K562 (cell line): Measurements from ENCODE around the gene SUPT5H. TPM values are rescaled to one million over a fixed set of nuclear protein-coding genes. Genes with fewer than 3 reads are reported as not detected.

Experiments used
- ARNT ChIP-seq, 2 experiments: fragments of 450-650 bp; IDR thresholded peaks; 2 replicates each; pipeline ENCODE4 v1.6.1; 2016; ENCODE audit warnings: mild to moderate bottlenecking in 1 of 2
- FOXJ2 ChIP-seq: fragments of 200-800 bp; sonication (Bioruptor generic); IDR thresholded peaks from 2 replicates; pipeline ENCODE4 v1.6.1; 2016; ENCODE audit warnings: missing genetic modification characterization, missing compliant biosample characterization
- FOXM1 ChIP-seq, 2 experiments: fragments of 450-650 bp in 1 of 2; sonication (generic) in 1 of 2; formaldehyde crosslinking in 1 of 2; IDR thresholded peaks; 2 replicates each; pipeline versions ENCODE4 v1.6.1 to v1.9.0; 2017 to 2022; ENCODE audit warnings: low read depth in 2 of 2, mild to moderate bottlenecking in 2 of 2, missing genetic modification reagents in 1 of 2, moderate library complexity in 1 of 2
- HDAC2 ChIP-seq: fragments of 450-650 bp; IDR thresholded peaks from 2 replicates; pipeline ENCODE4 v1.6.1; 2016; ENCODE audit warnings: mild to moderate bottlenecking
- KLF6 ChIP-seq: fragments of 250-450 bp; sonication (Bioruptor Pico); IDR thresholded peaks from 2 replicates; pipeline ENCODE4 v1.4.0; 2020; ENCODE audit warnings: mild to moderate bottlenecking, moderate library complexity, borderline replicate concordance
- MAFG ChIP-seq: fragments of 450-650 bp; conservative IDR thresholded peaks from 2 replicates; pipeline ENCODE4 v1.6.1; 2016; ENCODE audit warnings: missing genetic modification characterization, missing compliant biosample characterization
- NFIC ChIP-seq: fragments of 450-650 bp; IDR thresholded peaks from 2 replicates; pipeline ENCODE4 v1.6.1; 2017; ENCODE audit warnings: mild to moderate bottlenecking, inconsistent platforms
- OTX1 ChIP-seq: fragments of 450-650 bp; formaldehyde crosslinking; IDR thresholded peaks from 2 replicates; pipeline ENCODE4 v1.4.0; 2022; ENCODE audit warnings: mild to moderate bottlenecking
- RBM39 ChIP-seq: fragments of 200-400 bp; formaldehyde crosslinking; optimal IDR thresholded peaks from 2 replicates; pipeline ENCODE3; 2018; ENCODE audit warnings: low read depth, low read length
- SNRNP70 ChIP-seq: fragments of 200-400 bp; formaldehyde crosslinking; optimal IDR thresholded peaks from 2 replicates; pipeline ENCODE3; 2017; ENCODE audit warnings: low read depth, low read length
- TAF9B ChIP-seq: fragments of 450-650 bp; IDR thresholded peaks from 2 replicates; pipeline ENCODE4 v1.6.1; 2018; ENCODE audit warnings: mild to moderate bottlenecking; ENCODE audit not compliant: partially characterized antibody
- ZNF146 ChIP-seq: IDR thresholded peaks from one replicate; pipeline ENCODE4 v1.6.1; 2018; ENCODE audit warnings: missing compliant biosample characterization; ENCODE audit not compliant: unreplicated experiment
- ZNF316 ChIP-seq: fragments of 450-650 bp; IDR thresholded peaks from 2 replicates; pipeline ENCODE4 v1.6.1; 2016
- ZNF77 ChIP-seq: fragments of 250-450 bp; sonication (Bioruptor Pico); IDR thresholded peaks from 2 replicates; pipeline ENCODE4 v1.5.0; 2020
- polyA plus RNA-seq, 8 experiments: library from polyadenylated mRNA; depleted of rRNA in 4 of 8; stranded (reverse) in 5 of 8; unstranded in 3 of 8; fragments of >200 nt; fragmentation: Nextera tagmentation in 2 of 8; fragmentation: Illumina TruSeq in 1 of 8; extraction: Ambion mirVana in 2 of 8; extraction: Trizol in 1 of 8; gene quantifications; 2 replicates each; pipeline versions ENCODE4 v1.2.1 to v1.2.3, GENCODE V29; 2011 to 2014; ENCODE audit warnings: inconsistent platforms in 1 of 8, missing spikeins in 1 of 8
- total RNA-seq, 7 experiments: library from RNA; depleted of rRNA in 6 of 7; stranded (reverse); fragments of >200 nt in 6 of 7; fragmentation: Illumina TruSeq in 2 of 7; extraction: Trizol in 2 of 7; gene quantifications; 2 replicates each; pipeline versions ENCODE4 v1.2.1 to v1.2.3, GENCODE V29; 2011 to 2021; ENCODE audit warnings: low replicate concordance in 1 of 7
- TF ChIP-seq, protein P1 (sequence below): fragments of 250-450 bp; sonication (Bioruptor Pico); IDR thresholded peaks from 2 replicates; pipeline ENCODE4 v1.5.0; 2020; ENCODE audit warnings: mild to moderate bottlenecking, borderline replicate concordance
- TF ChIP-seq, protein P2 (sequence below): sonication (generic); formaldehyde crosslinking; IDR thresholded peaks from 2 replicates; pipeline ENCODE4 v1.8.1; 2023; ENCODE audit warnings: mild to moderate bottlenecking, missing genetic modification reagents, moderate library complexity
- TF ChIP-seq, protein P3 (sequence below): fragments of 450-650 bp; formaldehyde crosslinking; IDR thresholded peaks from 2 replicates; pipeline ENCODE4 v1.4.0; 2022; ENCODE audit warnings: missing genetic modification characterization
- TF ChIP-seq, protein P4 (sequence below): fragments of 150-350 bp; IDR thresholded peaks from 2 replicates; pipeline ENCODE4 v1.6.1; 2014; ENCODE audit warnings: low read depth, mild to moderate bottlenecking, low read length, borderline replicate concordance
- TF ChIP-seq, protein P5 (sequence below): fragments of 450-650 bp; IDR thresholded peaks from 2 replicates; pipeline ENCODE4 v1.6.1; 2016; ENCODE audit warnings: missing biosample characterization, missing genetic modification characterization

SUPT5H gene
- total and polyA plus RNA-seq, 9 of the 15 experiments (the other 6 are each of a cell fraction or from before 2014, with no cell fraction given): 13.3 to 85.9 (median 35.9) TPM

DNA sequence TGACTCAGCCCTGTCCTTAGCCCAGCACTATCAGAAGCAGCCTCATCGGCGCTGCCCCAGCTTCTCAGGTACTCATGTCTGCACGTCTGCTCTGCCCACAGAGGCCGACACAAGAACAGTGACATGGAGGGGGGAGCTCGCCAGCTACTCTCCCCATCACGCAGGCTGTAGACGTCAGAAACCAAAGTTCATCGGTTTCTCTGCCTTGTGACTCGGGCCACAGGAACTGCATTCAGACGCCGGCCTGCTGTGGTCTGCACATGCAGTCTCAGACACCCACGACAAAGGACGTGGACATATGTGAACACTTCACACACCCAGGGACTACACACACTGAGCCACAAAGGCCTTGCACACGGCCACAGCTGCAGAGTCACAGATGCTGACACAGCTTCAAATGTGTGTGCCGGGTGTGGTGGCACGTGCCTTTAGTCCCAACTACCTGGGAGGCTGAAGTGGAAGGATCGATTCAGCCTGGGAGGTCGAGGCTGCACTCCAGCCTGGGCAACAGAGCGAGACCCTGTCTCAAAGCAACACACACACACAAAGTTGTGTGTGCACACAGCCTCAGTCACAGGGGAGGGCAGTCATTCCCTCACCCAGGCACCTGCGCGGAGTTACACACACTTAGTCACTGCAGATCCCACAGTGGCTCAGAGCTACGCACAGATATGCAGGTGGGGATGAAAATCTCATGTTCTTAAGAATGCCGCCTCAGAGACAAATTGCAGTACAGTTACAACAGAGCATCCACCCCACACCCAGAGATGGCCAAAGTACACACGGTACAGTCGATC lies 43.6 kb upstream of the SUPT5H start (continued):
- TF ChIP-seq, protein P1, sequence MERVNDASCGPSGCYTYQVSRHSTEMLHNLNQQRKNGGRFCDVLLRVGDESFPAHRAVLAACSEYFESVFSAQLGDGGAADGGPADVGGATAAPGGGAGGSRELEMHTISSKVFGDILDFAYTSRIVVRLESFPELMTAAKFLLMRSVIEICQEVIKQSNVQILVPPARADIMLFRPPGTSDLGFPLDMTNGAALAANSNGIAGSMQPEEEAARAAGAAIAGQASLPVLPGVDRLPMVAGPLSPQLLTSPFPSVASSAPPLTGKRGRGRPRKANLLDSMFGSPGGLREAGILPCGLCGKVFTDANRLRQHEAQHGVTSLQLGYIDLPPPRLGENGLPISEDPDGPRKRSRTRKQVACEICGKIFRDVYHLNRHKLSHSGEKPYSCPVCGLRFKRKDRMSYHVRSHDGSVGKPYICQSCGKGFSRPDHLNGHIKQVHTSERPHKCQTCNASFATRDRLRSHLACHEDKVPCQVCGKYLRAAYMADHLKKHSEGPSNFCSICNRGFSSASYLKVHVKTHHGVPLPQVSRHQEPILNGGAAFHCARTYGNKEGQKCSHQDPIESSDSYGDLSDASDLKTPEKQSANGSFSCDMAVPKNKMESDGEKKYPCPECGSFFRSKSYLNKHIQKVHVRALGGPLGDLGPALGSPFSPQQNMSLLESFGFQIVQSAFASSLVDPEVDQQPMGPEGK (CRISPR knock-in tag): no peak
- TF ChIP-seq, protein P2, sequence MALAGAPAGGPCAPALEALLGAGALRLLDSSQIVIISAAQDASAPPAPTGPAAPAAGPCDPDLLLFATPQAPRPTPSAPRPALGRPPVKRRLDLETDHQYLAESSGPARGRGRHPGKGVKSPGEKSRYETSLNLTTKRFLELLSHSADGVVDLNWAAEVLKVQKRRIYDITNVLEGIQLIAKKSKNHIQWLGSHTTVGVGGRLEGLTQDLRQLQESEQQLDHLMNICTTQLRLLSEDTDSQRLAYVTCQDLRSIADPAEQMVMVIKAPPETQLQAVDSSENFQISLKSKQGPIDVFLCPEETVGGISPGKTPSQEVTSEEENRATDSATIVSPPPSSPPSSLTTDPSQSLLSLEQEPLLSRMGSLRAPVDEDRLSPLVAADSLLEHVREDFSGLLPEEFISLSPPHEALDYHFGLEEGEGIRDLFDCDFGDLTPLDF: no peak
- TF ChIP-seq ZNF316 (peak; percentile 71), ARNT (IDR thresholded peaks at IDR 0.05) (no peak), OTX1 (CRISPR knock-in tag) (no peak), RBM39 (no peak), TAF9B (no peak), FOXM1 (IDR thresholded peaks at IDR 0.05; ENCODE audit: low read depth) (no peak), FOXM1 (CRISPR knock-in tag; IDR thresholded peaks at IDR 0.05; ENCODE audit: low read depth) (no peak), MAFG (tag) (no peak; the same call in 1 of the 2 replicates), HDAC2 (no peak), SNRNP70 (no peak), FOXJ2 (tag) (0 out of 2 replicates have a peak, but pooled peaks have one; percentile 55), NFIC (no peak), KLF6 (no peak), ZNF146 (CRISPR knock-in tag) (no peak), ZNF77 (CRISPR knock-in tag) (no peak)
- TF ChIP-seq, protein P3, sequence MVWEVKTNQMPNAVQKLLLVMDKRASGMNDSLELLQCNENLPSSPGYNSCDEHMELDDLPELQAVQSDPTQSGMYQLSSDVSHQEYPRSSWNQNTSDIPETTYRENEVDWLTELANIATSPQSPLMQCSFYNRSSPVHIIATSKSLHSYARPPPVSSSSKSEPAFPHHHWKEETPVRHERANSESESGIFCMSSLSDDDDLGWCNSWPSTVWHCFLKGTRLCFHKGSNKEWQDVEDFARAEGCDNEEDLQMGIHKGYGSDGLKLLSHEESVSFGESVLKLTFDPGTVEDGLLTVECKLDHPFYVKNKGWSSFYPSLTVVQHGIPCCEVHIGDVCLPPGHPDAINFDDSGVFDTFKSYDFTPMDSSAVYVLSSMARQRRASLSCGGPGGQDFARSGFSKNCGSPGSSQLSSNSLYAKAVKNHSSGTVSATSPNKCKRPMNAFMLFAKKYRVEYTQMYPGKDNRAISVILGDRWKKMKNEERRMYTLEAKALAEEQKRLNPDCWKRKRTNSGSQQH: no peak
- TF ChIP-seq, protein P4, sequence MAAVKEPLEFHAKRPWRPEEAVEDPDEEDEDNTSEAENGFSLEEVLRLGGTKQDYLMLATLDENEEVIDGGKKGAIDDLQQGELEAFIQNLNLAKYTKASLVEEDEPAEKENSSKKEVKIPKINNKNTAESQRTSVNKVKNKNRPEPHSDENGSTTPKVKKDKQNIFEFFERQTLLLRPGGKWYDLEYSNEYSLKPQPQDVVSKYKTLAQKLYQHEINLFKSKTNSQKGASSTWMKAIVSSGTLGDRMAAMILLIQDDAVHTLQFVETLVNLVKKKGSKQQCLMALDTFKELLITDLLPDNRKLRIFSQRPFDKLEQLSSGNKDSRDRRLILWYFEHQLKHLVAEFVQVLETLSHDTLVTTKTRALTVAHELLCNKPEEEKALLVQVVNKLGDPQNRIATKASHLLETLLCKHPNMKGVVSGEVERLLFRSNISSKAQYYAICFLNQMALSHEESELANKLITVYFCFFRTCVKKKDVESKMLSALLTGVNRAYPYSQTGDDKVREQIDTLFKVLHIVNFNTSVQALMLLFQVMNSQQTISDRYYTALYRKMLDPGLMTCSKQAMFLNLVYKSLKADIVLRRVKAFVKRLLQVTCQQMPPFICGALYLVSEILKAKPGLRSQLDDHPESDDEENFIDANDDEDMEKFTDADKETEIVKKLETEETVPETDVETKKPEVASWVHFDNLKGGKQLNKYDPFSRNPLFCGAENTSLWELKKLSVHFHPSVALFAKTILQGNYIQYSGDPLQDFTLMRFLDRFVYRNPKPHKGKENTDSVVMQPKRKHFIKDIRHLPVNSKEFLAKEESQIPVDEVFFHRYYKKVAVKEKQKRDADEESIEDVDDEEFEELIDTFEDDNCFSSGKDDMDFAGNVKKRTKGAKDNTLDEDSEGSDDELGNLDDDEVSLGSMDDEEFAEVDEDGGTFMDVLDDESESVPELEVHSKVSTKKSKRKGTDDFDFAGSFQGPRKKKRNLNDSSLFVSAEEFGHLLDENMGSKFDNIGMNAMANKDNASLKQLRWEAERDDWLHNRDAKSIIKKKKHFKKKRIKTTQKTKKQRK: no peak
- TF ChIP-seq, protein P5, sequence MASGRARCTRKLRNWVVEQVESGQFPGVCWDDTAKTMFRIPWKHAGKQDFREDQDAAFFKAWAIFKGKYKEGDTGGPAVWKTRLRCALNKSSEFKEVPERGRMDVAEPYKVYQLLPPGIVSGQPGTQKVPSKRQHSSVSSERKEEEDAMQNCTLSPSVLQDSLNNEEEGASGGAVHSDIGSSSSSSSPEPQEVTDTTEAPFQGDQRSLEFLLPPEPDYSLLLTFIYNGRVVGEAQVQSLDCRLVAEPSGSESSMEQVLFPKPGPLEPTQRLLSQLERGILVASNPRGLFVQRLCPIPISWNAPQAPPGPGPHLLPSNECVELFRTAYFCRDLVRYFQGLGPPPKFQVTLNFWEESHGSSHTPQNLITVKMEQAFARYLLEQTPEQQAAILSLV: no peak
